ENCODE data around the gene TFCP2. TPM values are rescaled to one million over a fixed set of nuclear protein-coding genes. Genes with fewer than 3 reads are reported as not detected.
A peak's percentile ranks its signal among the peaks of the same experiment; 100 is the strongest.

Gene TFCP2
- total RNA-seq, 1 donor from 2014 or later, result 20.6 TPM

- DNase-seq (ENCODE audit: extremely low spot score, unreplicated experiment), result no peak
- H3K4me1 Mint-ChIP-seq (ENCODE audit: unreplicated experiment), result peaks cover 4% of the 10 kb centered on the region
- peaks cover 18% of the 10 kb centered on the region for H3K36me3 Mint-ChIP-seq (ENCODE audit: unreplicated experiment)
- no peaks in the 10 kb centered on the region for H3K9me3 Mint-ChIP-seq (ENCODE audit: unreplicated experiment)
- no peak overlapping the region for H3K27ac Mint-ChIP-seq (ENCODE audit: unreplicated experiment)
- H3K27me3 Mint-ChIP-seq (ENCODE audit: unreplicated experiment), result no peaks in the 10 kb centered on the region
- TF ChIP-seq CTCF (IDR thresholded peaks at IDR 0.05), result no peak
- no peak overlapping the region for H3K4me3 Mint-ChIP-seq (ENCODE audit: unreplicated experiment)
Observed at GRCh38 chr12:51056242-51056641, 116.7 kb downstream of the TFCP2 start.

GRCh38 chr12:51055060-51055459 lies 117.9 kb downstream of the TFCP2 start:
- H3K27me3 Mint-ChIP-seq (ENCODE audit: unreplicated experiment), result no peaks in the 10 kb centered on the region
- peaks cover 4% of the 10 kb centered on the region for H3K4me1 Mint-ChIP-seq (ENCODE audit: unreplicated experiment)
- no peak overlapping the region for H3K27ac Mint-ChIP-seq (ENCODE audit: unreplicated experiment)
- DNase-seq (ENCODE audit: extremely low spot score, unreplicated experiment), result no peak
- no peak overlapping the region for H3K4me3 Mint-ChIP-seq (ENCODE audit: unreplicated experiment)
- H3K36me3 Mint-ChIP-seq (ENCODE audit: unreplicated experiment), result peaks cover 18% of the 10 kb centered on the region
- no peak for TF ChIP-seq CTCF (IDR thresholded peaks at IDR 0.05)
- H3K9me3 Mint-ChIP-seq (ENCODE audit: unreplicated experiment), result no peaks in the 10 kb centered on the region

- Mint-ChIP-seq H3K36me3 (ENCODE audit: unreplicated experiment) (peaks cover 14% of the 10 kb centered on the region), H3K27me3 (ENCODE audit: unreplicated experiment) (no peaks in the 10 kb centered on the region), H3K4me1 (ENCODE audit: unreplicated experiment) (peaks cover 29% of the 10 kb centered on the region), H3K9me3 (ENCODE audit: unreplicated experiment) (no peaks in the 10 kb centered on the region), H3K4me3 (ENCODE audit: unreplicated experiment) (no peak overlapping the region), H3K27ac (ENCODE audit: unreplicated experiment) (no peak overlapping the region)
- no peak for TF ChIP-seq CTCF (IDR thresholded peaks at IDR 0.05)
- DNase-seq (ENCODE audit: extremely low spot score, unreplicated experiment), result no peak
Observed at GRCh38 chr12:51051787-51052186, 121.1 kb downstream of the TFCP2 start.

GRCh38 chr12:51049525-51049924 lies 123.4 kb downstream of the TFCP2 start:
- no peak for TF ChIP-seq CTCF (IDR thresholded peaks at IDR 0.05)
- Mint-ChIP-seq H3K4me3 (ENCODE audit: unreplicated experiment) (peak overlapping the region; percentile 87), H3K4me1 (ENCODE audit: unreplicated experiment) (peaks cover 30% of the 10 kb centered on the region), H3K27ac (ENCODE audit: unreplicated experiment) (no peak overlapping the region), H3K9me3 (ENCODE audit: unreplicated experiment) (no peaks in the 10 kb centered on the region), H3K27me3 (ENCODE audit: unreplicated experiment) (no peaks in the 10 kb centered on the region), H3K36me3 (ENCODE audit: unreplicated experiment) (peaks cover 7% of the 10 kb centered on the region)
- no peak for DNase-seq (ENCODE audit: extremely low spot score, unreplicated experiment)

- peak overlapping the region; percentile 86 for H3K27ac Mint-ChIP-seq (ENCODE audit: unreplicated experiment)
- no peaks in the 10 kb centered on the region for H3K9me3 Mint-ChIP-seq (ENCODE audit: unreplicated experiment)
- no peaks in the 10 kb centered on the region for H3K27me3 Mint-ChIP-seq (ENCODE audit: unreplicated experiment)
- H3K36me3 Mint-ChIP-seq (ENCODE audit: unreplicated experiment), result peaks cover 4% of the 10 kb centered on the region
- peaks cover 30% of the 10 kb centered on the region for H3K4me1 Mint-ChIP-seq (ENCODE audit: unreplicated experiment)
- peak overlapping the region; percentile 87 for H3K4me3 Mint-ChIP-seq (ENCODE audit: unreplicated experiment)
- no peak for DNase-seq (ENCODE audit: extremely low spot score, unreplicated experiment)
- no peak for TF ChIP-seq CTCF (IDR thresholded peaks at IDR 0.05)
Observed at GRCh38 chr12:51048661-51049251, 124.2 kb downstream of the TFCP2 start.

All from osteocyte (in vitro differentiated cells).